ENCODE measurements around the gene POLR3E.

POLR3E gene

GRCh38 chr16:22326771-22327445 lies 29.7 kb downstream of the POLR3E start:
- no peak for TF ChIP-seq TAF1 (IDR thresholded peaks at IDR 0.05; ENCODE audit: borderline replicate concordance, low read depth, low read length)
- no peak for TF ChIP-seq POLR2A (IDR thresholded peaks at IDR 0.05; ENCODE audit: low read depth, low read length)
- TF ChIP-seq POLR2AphosphoS5 (IDR thresholded peaks at IDR 0.05; ENCODE audit: low read depth, low read length), result no peak
- FAIRE-seq (no peak), DNase-seq (ENCODE audit: insufficient read length) (no peak)

GRCh38 chr16:22327446-22327775 lies 30.2 kb downstream of the POLR3E start:
- no peak for TF ChIP-seq TAF1 (IDR thresholded peaks at IDR 0.05; ENCODE audit: borderline replicate concordance, low read depth, low read length)
- TF ChIP-seq POLR2AphosphoS5 (IDR thresholded peaks at IDR 0.05; ENCODE audit: low read depth, low read length), result no peak
- TF ChIP-seq POLR2A (IDR thresholded peaks at IDR 0.05; ENCODE audit: low read depth, low read length), result no peak
- no peak for DNase-seq (ENCODE audit: insufficient read length)
- no peak for FAIRE-seq

- TF ChIP-seq POLR2A (IDR thresholded peaks at IDR 0.05; ENCODE audit: low read depth, low read length) (no peak), TAF1 (IDR thresholded peaks at IDR 0.05; ENCODE audit: borderline replicate concordance, low read depth, low read length) (no peak), POLR2AphosphoS5 (IDR thresholded peaks at IDR 0.05; ENCODE audit: low read depth, low read length) (no peak)
- FAIRE-seq (no peak), DNase-seq (ENCODE audit: insufficient read length) (no peak)
Measured at GRCh38 chr16:22328081-22328725, 31.0 kb downstream of the POLR3E start.

- FAIRE-seq (no peak), DNase-seq (ENCODE audit: insufficient read length) (no peak)
- TF ChIP-seq POLR2A (IDR thresholded peaks at IDR 0.05; ENCODE audit: low read depth, low read length) (no peak), TAF1 (IDR thresholded peaks at IDR 0.05; ENCODE audit: borderline replicate concordance, low read depth, low read length) (no peak), POLR2AphosphoS5 (IDR thresholded peaks at IDR 0.05; ENCODE audit: low read depth, low read length) (no peak)
Measured at GRCh38 chr16:22329199-22329695, 32.0 kb downstream of the POLR3E start.

- no peak for DNase-seq (ENCODE audit: insufficient read length)
- no peak for FAIRE-seq
- TF ChIP-seq POLR2AphosphoS5 (IDR thresholded peaks at IDR 0.05; ENCODE audit: low read depth, low read length) (no peak), POLR2A (IDR thresholded peaks at IDR 0.05; ENCODE audit: low read depth, low read length) (no peak), TAF1 (IDR thresholded peaks at IDR 0.05; ENCODE audit: borderline replicate concordance, low read depth, low read length) (no peak)
Measured at GRCh38 chr16:22330326-22330725, 33.1 kb downstream of the POLR3E start.

- DNase-seq (ENCODE audit: insufficient read length) (no peak), FAIRE-seq (no peak)
- no peak for TF ChIP-seq POLR2AphosphoS5 (IDR thresholded peaks at IDR 0.05; ENCODE audit: low read depth, low read length)
- no peak for TF ChIP-seq POLR2A (IDR thresholded peaks at IDR 0.05; ENCODE audit: low read depth, low read length)
- no peak for TF ChIP-seq TAF1 (IDR thresholded peaks at IDR 0.05; ENCODE audit: borderline replicate concordance, low read depth, low read length)
Measured at GRCh38 chr16:22333457-22333994, 36.3 kb downstream of the POLR3E start.

- FAIRE-seq (no peak), DNase-seq (ENCODE audit: insufficient read length) (no peak)
- TF ChIP-seq POLR2A (IDR thresholded peaks at IDR 0.05; ENCODE audit: low read depth, low read length) (no peak), TAF1 (IDR thresholded peaks at IDR 0.05; ENCODE audit: borderline replicate concordance, low read depth, low read length) (no peak), POLR2AphosphoS5 (IDR thresholded peaks at IDR 0.05; ENCODE audit: low read depth, low read length) (no peak)
Measured at GRCh38 chr16:22335668-22336246, 38.5 kb downstream of the POLR3E start.

GRCh38 chr16:22336581-22336980 lies 39.4 kb downstream of the POLR3E start:
- TF ChIP-seq POLR2A (IDR thresholded peaks at IDR 0.05; ENCODE audit: low read depth, low read length), result no peak
- no peak for TF ChIP-seq TAF1 (IDR thresholded peaks at IDR 0.05; ENCODE audit: borderline replicate concordance, low read depth, low read length)
- TF ChIP-seq POLR2AphosphoS5 (IDR thresholded peaks at IDR 0.05; ENCODE audit: low read depth, low read length), result no peak
- no peak for DNase-seq (ENCODE audit: insufficient read length)
- no peak for FAIRE-seq

- FAIRE-seq (no peak), DNase-seq (ENCODE audit: insufficient read length) (no peak)
- TF ChIP-seq POLR2A (IDR thresholded peaks at IDR 0.05; ENCODE audit: low read depth, low read length) (no peak), POLR2AphosphoS5 (IDR thresholded peaks at IDR 0.05; ENCODE audit: low read depth, low read length) (no peak), TAF1 (IDR thresholded peaks at IDR 0.05; ENCODE audit: borderline replicate concordance, low read depth, low read length) (no peak)
Measured at GRCh38 chr16:22337045-22337444, 39.8 kb downstream of the POLR3E start.

GRCh38 chr16:22337849-22338635 lies 40.8 kb downstream of the POLR3E start:
- TF ChIP-seq TAF1 (IDR thresholded peaks at IDR 0.05; ENCODE audit: borderline replicate concordance, low read depth, low read length) (no peak), POLR2AphosphoS5 (IDR thresholded peaks at IDR 0.05; ENCODE audit: low read depth, low read length) (no peak), POLR2A (IDR thresholded peaks at IDR 0.05; ENCODE audit: low read depth, low read length) (no peak)
- FAIRE-seq, result no peak
- no peak for DNase-seq (ENCODE audit: insufficient read length)

- DNase-seq (ENCODE audit: insufficient read length), result no peak
- TF ChIP-seq POLR2A (IDR thresholded peaks at IDR 0.05; ENCODE audit: low read depth, low read length) (no peak), TAF1 (IDR thresholded peaks at IDR 0.05; ENCODE audit: borderline replicate concordance, low read depth, low read length) (no peak), POLR2AphosphoS5 (IDR thresholded peaks at IDR 0.05; ENCODE audit: low read depth, low read length) (no peak)
- FAIRE-seq, result no peak
Measured at GRCh38 chr16:22340945-22341344, 43.7 kb downstream of the POLR3E start.

Measured in GM12892 (cell line).